Neural progenitor cell (in vitro differentiated cells): Measurements from ENCODE around the gene CPXM2.

Experiments
- CTCF ChIP-seq: fragments of 200-600 bp; sonication (generic); IDR thresholded peaks from 2 replicates; pipeline ENCODE4 v1.5.1; 2017; ENCODE audit warnings: antibody characterized with exemption, mild to moderate bottlenecking
- EZH2 ChIP-seq: fragments of 200-600 bp; sonication (generic); IDR thresholded peaks from 2 replicates; pipeline ENCODE4 v1.6.1; 2017; ENCODE audit warnings: antibody characterized with exemption, mild to moderate bottlenecking, moderate library complexity

- TF ChIP-seq CTCF (no peak), EZH2 (no peak)
These were observed 7.8 kb downstream of the CPXM2 start for GRCh38 chr10:123883673-123884320.
